Measurements from ENCODE around the gene TSPAN17.
"Not testable (repeated sequence)": the region's sequence is repeated elsewhere in the genome, so short reads cannot be mapped to it uniquely, and the experiment has no call there.

- TF ChIP-seq CTCF, POLR2A (IDR thresholded peaks at IDR 0.05): not testable (repeated sequence)
Measured at GRCh38 chr5:176599749-176600430, 47.4 kb upstream of the TSPAN17 start.
